Measurements from ENCODE around the gene SARM1. TPM values are rescaled to one million over a fixed set of nuclear protein-coding genes. Genes with fewer than 3 reads are reported as not detected.

SARM1 gene
- total RNA-seq, 1 experiment from 2014 or later = 37.7 TPM

GRCh38 chr17:28385406-28385805 is 13.9 kb downstream of the SARM1 start:
- intact Hi-C loops (cut with micrococcal nuclease; ENCODE audit: unreplicated experiment) = no loop called here
- ChIA-PET CTCF (no interaction called here), POLR2A (ENCODE audit: low non-redundant PET) (no interaction called here)
- TF ChIP-seq CTCF (conservative IDR thresholded peaks at IDR 0.05; ENCODE audit: low read depth, low read length) (no peak), EZH2 (IDR thresholded peaks at IDR 0.05; ENCODE audit: borderline replicate concordance, low read depth, low read length, poor library complexity, severe bottlenecking) (no peak)
- Histone ChIP-seq H3K4me3 (ENCODE audit: low read depth, low read length, poor library complexity, severe bottlenecking) (no peak overlapping the region), H3K9me3 (ENCODE audit: low read depth, low read length, poor library complexity, severe bottlenecking) (no peaks in the 10 kb centered on the region), H3K4me1 (ENCODE audit: insufficient read depth, low read length, poor library complexity, severe bottlenecking) (no peaks in the 10 kb centered on the region), H3K36me3 (ENCODE audit: insufficient read depth, low read length, poor library complexity, severe bottlenecking) (peaks cover 20% of the 10 kb centered on the region), H3K27me3 (replicated peaks; ENCODE audit: insufficient read depth, low read depth, low read length, poor library complexity) (no peaks in the 10 kb centered on the region), H3K27ac (ENCODE audit: low read depth, low read length, poor library complexity, severe bottlenecking) (no peak overlapping the region)
- DNase-seq (ENCODE audit: low spot score) = no peak
- BruUV-seq (replicated peaks) = no TSS peak

GRCh38 chr17:28386391-28386790 is 14.9 kb downstream of the SARM1 start:
- H3K4me3 ChIP-seq (ENCODE audit: low read depth, low read length, poor library complexity, severe bottlenecking) = no peak overlapping the region
- intact Hi-C loops (cut with micrococcal nuclease; ENCODE audit: unreplicated experiment) = no loop called here
- CTCF ChIA-PET = no interaction called here
- peaks cover 25% of the 10 kb centered on the region for H3K36me3 ChIP-seq (ENCODE audit: insufficient read depth, low read length, poor library complexity, severe bottlenecking)
- POLR2A ChIA-PET (ENCODE audit: low non-redundant PET) = no interaction called here
- H3K9me3 ChIP-seq (ENCODE audit: low read depth, low read length, poor library complexity, severe bottlenecking) = no peaks in the 10 kb centered on the region
- no peaks in the 10 kb centered on the region for H3K4me1 ChIP-seq (ENCODE audit: insufficient read depth, low read length, poor library complexity, severe bottlenecking)
- DNase-seq (ENCODE audit: low spot score) = no peak
- no peak overlapping the region for H3K27ac ChIP-seq (ENCODE audit: low read depth, low read length, poor library complexity, severe bottlenecking)
- H3K27me3 ChIP-seq (replicated peaks; ENCODE audit: insufficient read depth, low read depth, low read length, poor library complexity) = no peaks in the 10 kb centered on the region
- no TSS peak for BruUV-seq (replicated peaks)
- TF ChIP-seq CTCF (conservative IDR thresholded peaks at IDR 0.05; ENCODE audit: low read depth, low read length) (no peak), EZH2 (IDR thresholded peaks at IDR 0.05; ENCODE audit: borderline replicate concordance, low read depth, low read length, poor library complexity, severe bottlenecking) (no peak)

GRCh38 chr17:28388106-28388505 is 16.6 kb downstream of the SARM1 start:
- Histone ChIP-seq H3K27me3 (replicated peaks; ENCODE audit: insufficient read depth, low read depth, low read length, poor library complexity) (no peaks in the 10 kb centered on the region), H3K27ac (ENCODE audit: low read depth, low read length, poor library complexity, severe bottlenecking) (no peak overlapping the region), H3K36me3 (ENCODE audit: insufficient read depth, low read length, poor library complexity, severe bottlenecking) (peaks cover 33% of the 10 kb centered on the region), H3K4me3 (ENCODE audit: low read depth, low read length, poor library complexity, severe bottlenecking) (no peak overlapping the region), H3K4me1 (ENCODE audit: insufficient read depth, low read length, poor library complexity, severe bottlenecking) (no peaks in the 10 kb centered on the region), H3K9me3 (ENCODE audit: low read depth, low read length, poor library complexity, severe bottlenecking) (no peaks in the 10 kb centered on the region)
- DNase-seq (ENCODE audit: low spot score) = no peak
- intact Hi-C loops (cut with micrococcal nuclease; ENCODE audit: unreplicated experiment) = no loop called here
- BruUV-seq (replicated peaks) = no TSS peak
- ChIA-PET POLR2A (ENCODE audit: low non-redundant PET) (no interaction called here), CTCF (no interaction called here)
- TF ChIP-seq EZH2 (IDR thresholded peaks at IDR 0.05; ENCODE audit: borderline replicate concordance, low read depth, low read length, poor library complexity, severe bottlenecking) = no peak

DNA sequence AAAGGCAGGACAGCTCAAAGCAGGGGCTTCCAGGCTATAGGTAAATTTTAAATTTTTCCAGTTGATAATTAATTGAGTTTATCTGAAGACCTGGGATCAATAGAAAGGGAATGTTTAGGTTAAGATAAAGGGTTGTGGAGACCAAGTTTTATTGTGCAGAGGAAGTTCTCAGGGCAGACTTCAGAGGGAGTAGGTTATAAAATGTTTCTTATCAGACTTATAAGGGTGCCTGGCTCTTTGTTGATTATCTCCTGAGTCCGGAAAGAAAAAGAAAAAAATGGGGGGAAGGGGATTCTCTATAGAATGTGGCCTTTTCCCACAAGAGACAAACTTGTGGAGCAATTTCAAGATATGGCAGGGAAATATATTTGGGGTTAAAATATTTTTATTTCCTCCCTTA is 18.6 kb downstream of the SARM1 start:
- Histone ChIP-seq H3K27ac (ENCODE audit: low read depth, low read length, poor library complexity, severe bottlenecking) (no peak overlapping the region), H3K27me3 (replicated peaks; ENCODE audit: insufficient read depth, low read depth, low read length, poor library complexity) (no peaks in the 10 kb centered on the region), H3K4me1 (ENCODE audit: insufficient read depth, low read length, poor library complexity, severe bottlenecking) (no peaks in the 10 kb centered on the region), H3K4me3 (ENCODE audit: low read depth, low read length, poor library complexity, severe bottlenecking) (no peak overlapping the region), H3K9me3 (ENCODE audit: low read depth, low read length, poor library complexity, severe bottlenecking) (no peaks in the 10 kb centered on the region), H3K36me3 (ENCODE audit: insufficient read depth, low read length, poor library complexity, severe bottlenecking) (peaks cover 33% of the 10 kb centered on the region)
- CTCF ChIA-PET = no interaction called here
- TF ChIP-seq EZH2 (IDR thresholded peaks at IDR 0.05; ENCODE audit: borderline replicate concordance, low read depth, low read length, poor library complexity, severe bottlenecking) = no peak
- intact Hi-C loops (cut with micrococcal nuclease; ENCODE audit: unreplicated experiment) = no loop called here
- POLR2A ChIA-PET (ENCODE audit: low non-redundant PET) = no interaction called here
- DNase-seq (ENCODE audit: low spot score) = no peak
- no TSS peak for BruUV-seq (replicated peaks)

Data from A673 (cell line).